H1 (cell line): ENCODE results near the gene MAPK8IP3. TPM values are rescaled to one million over a fixed set of nuclear protein-coding genes. Genes with fewer than 3 reads are reported as not detected.

ENCODE experiments used
- CTCF ChIA-PET: fragments of 300-600 bp; sonication (Branson Sonifier 250); formaldehyde crosslinking; loops from one replicate; lab custom pipeline; 2021; ENCODE audit not compliant: partially characterized antibody; lab: Charles Lee
- POLR2A ChIA-PET: fragments of 300-600 bp; sonication (Branson Sonifier 250); formaldehyde crosslinking; loops from one replicate; lab custom pipeline; 2021; ENCODE audit warnings: inconsistent platforms; ENCODE audit not compliant: partially characterized antibody; lab: Charles Lee
- DNase-seq, 2 experiments: peaks; one replicate each; pipeline versions ENCODE4 v3.0.0 to v3.0.0-alpha.2; 2010 to 2022; ENCODE audit warnings: low spot score in 2 of 2, low read depth in 1 of 2, mixed read lengths in 1 of 2
- FAIRE-seq: peaks from 2 replicates; lab custom pipeline; 2011; peaks lifted over from hg19 to GRCh38; lab: Jason Lieb, UNC
- H2AFZ ChIP-seq: 2 replicates; pipeline ENCODE4 v1.8.1; 2012; ENCODE audit warnings: low read length, inconsistent platforms
- H2AK5ac ChIP-seq: 2 replicates; pipeline ENCODE4 v1.6.1; 2013; ENCODE audit warnings: low read depth, low read length
- H2BK120ac ChIP-seq: replicated peaks from 2 replicates; pipeline ENCODE3; 2013; ENCODE audit warnings: low read depth, low read length, inconsistent platforms
- H2BK12ac ChIP-seq: 2 replicates; pipeline ENCODE4 v1.6.1; 2013; ENCODE audit warnings: low read depth, low read length
- H2BK15ac ChIP-seq: 2 replicates; pipeline ENCODE4 v1.6.1; 2013; ENCODE audit warnings: low read length
- H2BK20ac ChIP-seq: 2 replicates; pipeline ENCODE4 v1.6.1; 2013; ENCODE audit warnings: low read length
- H2BK5ac ChIP-seq: 2 replicates; pipeline ENCODE4 v1.6.1; 2013; ENCODE audit warnings: low read depth, low read length
- H3K14ac ChIP-seq: 2 replicates; pipeline ENCODE4 v1.6.1; 2013; ENCODE audit warnings: inconsistent platforms; ENCODE audit not compliant: insufficient read length
- H3K18ac ChIP-seq: 2 replicates; pipeline ENCODE4 v1.6.1; 2013; ENCODE audit warnings: low read length; ENCODE audit errors: extremely low read depth
- H3K23ac ChIP-seq: 2 replicates; pipeline ENCODE4 v1.6.1; 2013; ENCODE audit warnings: inconsistent platforms; ENCODE audit not compliant: insufficient read length
- H3K23me2 ChIP-seq: 2 replicates; pipeline ENCODE4 v1.6.1; 2013; ENCODE audit warnings: low read depth, low read length
- H3K27ac ChIP-seq: 2 replicates; pipeline ENCODE4 v1.6.1; 2011; ENCODE audit warnings: low read depth, low read length, inconsistent platforms
- H3K27me3 ChIP-seq, 4 experiments: replicated peaks in 1 of 4; 1 replicate in 1 of 4; 2 replicates in 3 of 4; pipeline versions ENCODE4 v1.6.1 to v1.8.1; 2011 to 2013; ENCODE audit warnings: low read length in 3 of 4, mild to moderate bottlenecking in 3 of 4, inconsistent platforms in 2 of 4, mixed read lengths in 2 of 4, moderate library complexity in 1 of 4; ENCODE audit not compliant: control insufficient read depth in 3 of 4, insufficient read depth in 3 of 4; ENCODE audit errors: extremely low read depth in 1 of 4
- H3K36me3 ChIP-seq, 4 experiments: 2 replicates each; pipeline versions ENCODE4 v1.6.1 to v1.8.1; 2011 to 2013; ENCODE audit warnings: mild to moderate bottlenecking in 4 of 4, low read length in 3 of 4, moderate library complexity in 2 of 4, control low read depth in 1 of 4, inconsistent platforms in 1 of 4; ENCODE audit not compliant: insufficient read depth in 4 of 4, control insufficient read depth in 2 of 4
- H3K4ac ChIP-seq: replicated peaks from 2 replicates; pipeline ENCODE3; 2013; ENCODE audit warnings: low read length, low read depth, mixed read lengths, inconsistent platforms; ENCODE audit not compliant: insufficient read length
- H3K4me1 ChIP-seq, 4 experiments: replicated peaks in 1 of 4; 1 replicate in 1 of 4; 2 replicates in 3 of 4; pipeline versions ENCODE4 v1.6.1 to v1.8.1; 2011 to 2013; ENCODE audit warnings: low read length in 3 of 4, inconsistent platforms in 2 of 4, mixed read lengths in 1 of 4; ENCODE audit not compliant: insufficient read depth in 4 of 4, control insufficient read depth in 3 of 4
- H3K4me2 ChIP-seq, 2 experiments: 2 replicates each; pipeline versions ENCODE4 v1.6.1 to v1.8.1; 2011 to 2013; ENCODE audit warnings: low read depth in 2 of 2, low read length in 2 of 2, control low read depth in 1 of 2, inconsistent platforms in 1 of 2, mild to moderate bottlenecking in 1 of 2; ENCODE audit not compliant: insufficient read depth in 1 of 2
- H3K4me3 ChIP-seq, 4 experiments: fragments of 200-600, 300-600 bp in 1 of 4; sonication (generic), shearing (Covaris generic), sonication (Bioruptor Twin) in 1 of 4; 2 replicates each; pipeline versions ENCODE4 v1.5.1 to v1.8.1; 2011 to 2016; ENCODE audit warnings: low read length in 4 of 4, low read depth in 3 of 4, control low read depth in 2 of 4, inconsistent platforms in 2 of 4, mild to moderate bottlenecking in 2 of 4, mixed read lengths in 1 of 4, moderate library complexity in 1 of 4; ENCODE audit not compliant: insufficient read depth in 2 of 4; ENCODE audit errors: extremely low read depth in 1 of 4
- H3K56ac ChIP-seq: replicated peaks from 2 replicates; pipeline ENCODE3; 2013; ENCODE audit warnings: low read depth, mild to moderate bottlenecking, mixed read lengths, low read length, inconsistent platforms; ENCODE audit not compliant: insufficient read length
- H3K79me1 ChIP-seq: 2 replicates; pipeline ENCODE4 v1.6.1; 2013; ENCODE audit warnings: low read depth, low read length, control low read depth
- H3K79me2 ChIP-seq, 2 experiments: 2 replicates each; pipeline versions ENCODE4 v1.6.1 to v1.8.1; 2012 to 2013; ENCODE audit warnings: low read length in 2 of 2, mild to moderate bottlenecking in 2 of 2, inconsistent platforms in 1 of 2; ENCODE audit not compliant: insufficient read depth in 2 of 2, control insufficient read depth in 1 of 2
- H3K9ac ChIP-seq, 4 experiments: replicated peaks in 1 of 4; 1 replicate in 1 of 4; 2 replicates in 3 of 4; pipeline versions ENCODE4 v1.6.1 to v1.8.1; 2011 to 2013; ENCODE audit warnings: low read depth in 3 of 4, low read length in 3 of 4, control low read depth in 2 of 4, mild to moderate bottlenecking in 2 of 4, moderate library complexity in 2 of 4, inconsistent platforms in 1 of 4; ENCODE audit errors: extremely low read depth in 1 of 4
- H3K9me3 ChIP-seq, 2 experiments: 2 replicates each; pipeline versions ENCODE4 v1.6.1 to v1.8.1; 2012 to 2013; ENCODE audit warnings: mild to moderate bottlenecking in 2 of 2, moderate library complexity in 2 of 2, control low read depth in 1 of 2, inconsistent platforms in 1 of 2, low read depth in 1 of 2, low read length in 1 of 2, mixed read lengths in 1 of 2; ENCODE audit not compliant: insufficient read depth in 2 of 2
- H4K20me1 ChIP-seq, 2 experiments: replicated peaks in 1 of 2; 2 replicates each; pipeline versions ENCODE3 to v1.8.1; 2011 to 2013; ENCODE audit warnings: inconsistent platforms in 2 of 2, low read length in 2 of 2, mild to moderate bottlenecking in 1 of 2; ENCODE audit not compliant: insufficient read depth in 2 of 2, control insufficient read depth in 1 of 2
- H4K5ac ChIP-seq: 2 replicates; pipeline ENCODE4 v1.6.1; 2013; ENCODE audit warnings: low read length, low read depth, mixed read lengths, inconsistent platforms; ENCODE audit not compliant: insufficient read length
- H4K8ac ChIP-seq: 2 replicates; pipeline ENCODE4 v1.8.0; 2013; ENCODE audit warnings: mild to moderate bottlenecking, moderate library complexity, low read length, inconsistent platforms; ENCODE audit not compliant: insufficient read depth; ENCODE audit errors: extremely low read depth
- H4K91ac ChIP-seq: replicated peaks from 2 replicates; pipeline ENCODE3; 2013; ENCODE audit warnings: low read length, mixed read lengths, inconsistent platforms; ENCODE audit not compliant: insufficient read length
- ATF2 ChIP-seq: IDR thresholded peaks from 2 replicates; pipeline ENCODE4 v1.6.1; 2012; ENCODE audit warnings: low read length, inconsistent platforms
- EP300 ChIP-seq, 2 experiments: IDR thresholded peaks; 1 replicate in 1 of 2; 2 replicates in 1 of 2; pipeline ENCODE4 v1.6.1; 2011 to 2012; ENCODE audit warnings: low read depth in 2 of 2, low read length in 2 of 2, mild to moderate bottlenecking in 2 of 2, borderline replicate concordance in 1 of 2, inconsistent platforms in 1 of 2, moderate library complexity in 1 of 2
- MAFK ChIP-seq: IDR thresholded peaks from 2 replicates; pipeline ENCODE4 v1.6.1; 2012; ENCODE audit warnings: low read depth, mild to moderate bottlenecking, improper control_type of control experiment, low read length
- POLR2A ChIP-seq, 2 experiments: IDR thresholded peaks; 1 replicate in 1 of 2; 2 replicates in 1 of 2; pipeline ENCODE4 v1.6.1; 2011; ENCODE audit warnings: low read depth in 2 of 2, low read length in 2 of 2, mild to moderate bottlenecking in 2 of 2; ENCODE audit errors: control extremely low read depth in 1 of 2
- POLR2AphosphoS5 ChIP-seq: IDR thresholded peaks from 2 replicates; pipeline ENCODE4 v1.6.1; 2011; ENCODE audit warnings: low read depth, low read length
- SAP30 ChIP-seq: fragments of 300-600 bp; sonication (generic); IDR thresholded peaks from 2 replicates; pipeline ENCODE4 v1.7.1; 2012; ENCODE audit warnings: low read length, moderate library complexity, mild to moderate bottlenecking, inconsistent platforms; ENCODE audit not compliant: insufficient read depth, insufficient replicate concordance
- SIN3A ChIP-seq, 2 experiments: IDR thresholded peaks in 1 of 2; conservative IDR thresholded peaks in 1 of 2; 2 replicates each; pipeline ENCODE4 v1.6.1; 2011 to 2012; ENCODE audit warnings: low read length in 2 of 2, improper control_type of control experiment in 1 of 2, low read depth in 1 of 2, mild to moderate bottlenecking in 1 of 2
- SP4 ChIP-seq: IDR thresholded peaks from 2 replicates; pipeline ENCODE4 v1.6.1; 2012; ENCODE audit warnings: low read length, inconsistent platforms
- SUZ12 ChIP-seq: fragments of 200-600 bp; sonication (generic); IDR thresholded peaks from 2 replicates; pipeline ENCODE4 v1.6.1; 2012; ENCODE audit warnings: mild to moderate bottlenecking, inconsistent platforms, low read length, moderate library complexity, mixed read lengths
- TAF7 ChIP-seq: optimal IDR thresholded peaks from 2 replicates; pipeline ENCODE3; 2011; ENCODE audit warnings: low read depth, mild to moderate bottlenecking, inconsistent platforms, low read length, moderate library complexity, borderline replicate concordance
- USF2 ChIP-seq: IDR thresholded peaks from 2 replicates; pipeline ENCODE4 v1.6.1; 2011; ENCODE audit warnings: low read length, improper control_type of control experiment
- WGBS, 2 experiments: shearing (Covaris generic) in 1 of 2; methylation state at CpG; one replicate each; pipeline versions ENCODE4 v1.1.6 to v1.1.7; 2013 to 2015; ENCODE audit warnings: low lambda C conversion rate in 2 of 2, mixed read lengths in 2 of 2, inconsistent platforms in 1 of 2, low coverage in 1 of 2, missing lambda C conversion rate in 1 of 2; ENCODE audit not compliant: insufficient replicate concordance in 2 of 2, insufficient coverage in 1 of 2, insufficient read length in 1 of 2; ENCODE audit errors: extremely low coverage in 1 of 2, missing lambda C conversion rate in 1 of 2; 5-methylcytosine and 5-hydroxymethylcytosine counted together
- polyA plus RNA-seq, 7 experiments: library from polyadenylated mRNA; depleted of rRNA in 3 of 7; stranded (reverse) in 5 of 7; unstranded in 2 of 7; fragments of >200 nt in 5 of 7; fragments of 200-250 nt in 2 of 7; gene quantifications; 1 replicate in 5 of 7; 2 replicates in 1 of 7; 4 replicates in 1 of 7; pipeline versions ENCODE4 v1.2.1 to v1.2.3, GENCODE V29; 2011 to 2013; ENCODE audit warnings: missing spikeins in 2 of 7, mixed read lengths in 2 of 7
- total RNA-seq: library from RNA; stranded (reverse); fragmentation: NEBNext Ultra II Directional; extraction: Animal tissue kit (Norgen Biotek cat#: 25700); gene quantifications from 2 replicates; pipeline ENCODE4 v1.2.1, GENCODE V29; 2021

MAPK8IP3 gene
- total and polyA plus RNA-seq, 2 of the 8 experiments (the other 6 are each of a cell fraction or from before 2014, with no cell fraction given): 16.9 to 43.4 TPM

GRCh38 chr16:1715220-1715619 is 9.2 kb downstream of the MAPK8IP3 start:
- Histone ChIP-seq H4K91ac (no peak overlapping the region), H3K4ac (no peak overlapping the region), H2AK5ac (no peak overlapping the region), H2BK15ac (no peak overlapping the region), H3K23ac (no peak overlapping the region), H3K56ac (no peak overlapping the region), H3K4me1 (peaks cover 9 to 16% (median 13%) of the 10 kb centered on the region in 4 experiments), H3K23me2 (no peaks in the 10 kb centered on the region), H4K8ac (no peak overlapping the region; the same call in 1 of the 2 replicates), H3K9me3 (no peaks in the 10 kb centered on the region), H3K27ac (no peak overlapping the region), H2AFZ (no peak overlapping the region), H3K9ac (no peak overlapping the region), H4K20me1 (peaks cover 4 to 18% of the 10 kb centered on the region in 2 experiments), H2BK120ac (no peak overlapping the region), H3K4me2 (no peak overlapping the region), H2BK20ac (no peak overlapping the region), H3K79me1 (peaks cover 13% of the 10 kb centered on the region), H3K14ac (no peak overlapping the region), H3K27me3 (no peaks in the 10 kb centered on the region), H4K5ac (no peak overlapping the region), H2BK5ac (no peak overlapping the region), H3K4me3 (no peak overlapping the region), H3K36me3 (no peaks in the 10 kb centered on the region), H2BK12ac (no peak overlapping the region), H3K18ac (no peak overlapping the region), H3K79me2 (peaks cover 2 to 38% of the 10 kb centered on the region in 2 experiments; a peak in 3 of 4 replicates)
- CTCF ChIA-PET: interaction anchor here (1.3 kb wide), 1 partner anchor 9 kb away, joined by 6 read pairs; the partner anchor contains the start of gene MAPK8IP3
- FAIRE-seq (no peak), DNase-seq (no peak)
- POLR2A ChIA-PET: interaction anchor here (1.3 kb wide), 1 partner anchor 10 kb away, joined by 4 read pairs; the partner anchor contains the start of gene MAPK8IP3
- WGBS, 2 experiments: 92% methylated on average over 12 of the region's 12 CpGs; no CpG with 5 or more reads in 1 of the 2 experiments
- no peak for TF ChIP-seq SAP30
- no peak for TF ChIP-seq SUZ12
- TF ChIP-seq MAFK: no peak
- TF ChIP-seq POLR2AphosphoS5: no peak
- no peak for TF ChIP-seq POLR2A (IDR thresholded peaks at IDR 0.05; ENCODE audit: control extremely low read depth in 1 of 2, low read depth in 2 of 2, low read length in 2 of 2)
- no peak for TF ChIP-seq ATF2
- no peak for TF ChIP-seq TAF7
- no peak for TF ChIP-seq USF2
- TF ChIP-seq EP300 (IDR thresholded peaks at IDR 0.05; ENCODE audit: borderline replicate concordance in 1 of 2, low read depth in 2 of 2, low read length in 2 of 2): no peak
- no peak for TF ChIP-seq SP4
- TF ChIP-seq SIN3A (conservative IDR thresholded peaks at IDR 0.05 in 1 of 2, IDR thresholded peaks at IDR 0.05 in 1 of 2; ENCODE audit: low read depth in 1 of 2, low read length in 2 of 2): no peak
